ENCODE measurements around the gene TGFBR3.
"Not testable (repeated sequence)": the region's sequence is repeated elsewhere in the genome, so short reads cannot be mapped to it uniquely, and the experiment has no call there.

The TGFBR3 gene

DNA sequence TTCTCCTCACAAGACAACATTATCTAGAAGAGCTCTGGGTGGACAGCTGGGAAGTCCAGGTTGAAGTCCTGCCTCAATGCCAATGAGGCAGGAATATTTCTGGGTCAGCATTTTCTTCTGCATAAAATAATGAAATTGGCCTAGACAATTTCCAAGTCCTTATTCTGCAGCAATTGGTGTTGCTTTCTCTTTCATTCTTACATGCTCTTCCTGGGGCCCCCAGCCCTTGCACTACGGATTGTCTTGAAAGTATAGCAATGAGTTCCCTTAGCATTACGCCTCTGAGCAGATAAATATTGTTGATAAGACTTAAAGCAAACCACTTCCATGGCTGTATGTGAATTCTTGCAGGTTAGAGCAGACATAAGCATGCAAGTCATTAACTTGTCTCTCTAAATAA lies 188.5 kb downstream of the TGFBR3 start:
- DNase-seq (ENCODE audit: low read depth in 2 of 3, low spot score in 2 of 3), result no peak

DNA sequence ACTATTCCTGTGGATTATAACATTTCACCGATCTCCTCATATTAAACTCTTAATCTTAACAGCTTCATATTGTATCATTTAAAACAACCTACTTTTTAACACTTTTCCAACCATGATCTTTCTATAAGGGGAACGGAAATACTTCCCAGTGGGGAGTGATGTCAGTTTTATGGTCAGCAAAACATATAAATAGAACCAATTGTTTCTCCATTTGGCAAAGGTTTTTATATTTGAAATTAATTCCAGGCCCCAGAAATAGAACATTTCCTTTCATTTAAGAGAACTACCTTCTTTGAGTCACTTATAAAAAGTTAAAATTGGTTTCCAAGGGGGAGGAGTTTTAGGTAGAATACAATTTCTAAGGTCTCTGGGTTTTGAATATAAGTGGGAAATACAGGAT lies 189.6 kb downstream of the TGFBR3 start:
- no peak for DNase-seq (ENCODE audit: low read depth in 2 of 3, low spot score in 2 of 3)

DNA sequence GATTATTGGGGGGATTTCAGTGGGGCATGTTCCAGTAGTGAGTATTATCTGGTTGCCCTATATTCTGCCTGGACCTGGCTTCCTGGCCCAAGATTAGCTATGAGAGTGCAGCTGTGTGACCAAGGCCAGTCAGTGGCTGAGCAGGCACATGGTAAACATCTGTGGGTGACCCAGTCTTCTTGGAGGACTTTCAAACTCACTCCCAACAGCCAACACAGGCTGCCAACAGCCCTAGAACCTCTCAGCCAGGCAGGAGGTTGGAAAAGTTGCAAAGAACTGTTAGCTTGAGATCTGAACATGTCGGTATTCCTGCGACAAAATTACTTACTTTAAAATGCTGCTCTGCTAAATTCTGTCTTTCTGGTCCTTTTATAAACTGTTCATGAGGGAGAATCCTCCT lies 192.4 kb downstream of the TGFBR3 start:
- DNase-seq (ENCODE audit: low read depth in 2 of 3, low spot score in 2 of 3), result no peak

DNA sequence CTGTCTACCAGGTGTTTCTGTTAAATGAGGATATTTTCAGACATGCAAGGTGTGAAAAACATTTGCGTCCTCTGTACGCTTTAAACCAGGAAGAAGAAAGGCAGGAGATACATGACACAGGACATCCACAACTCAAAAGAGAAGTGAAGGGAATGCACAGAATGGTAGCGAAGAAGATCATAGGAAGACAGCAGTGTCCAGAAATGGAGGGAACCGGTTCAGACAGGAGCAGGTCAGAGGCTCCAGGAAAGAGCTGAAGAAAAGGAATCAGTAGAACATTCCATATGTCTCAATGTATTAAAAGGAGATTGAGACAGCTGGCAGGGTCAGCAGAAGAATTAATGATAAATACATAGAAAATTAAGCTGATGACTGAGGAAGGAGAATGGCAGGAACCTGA lies 194.4 kb downstream of the TGFBR3 start:
- DNase-seq (ENCODE audit: low read depth in 2 of 3, low spot score in 2 of 3), result no peak

DNA sequence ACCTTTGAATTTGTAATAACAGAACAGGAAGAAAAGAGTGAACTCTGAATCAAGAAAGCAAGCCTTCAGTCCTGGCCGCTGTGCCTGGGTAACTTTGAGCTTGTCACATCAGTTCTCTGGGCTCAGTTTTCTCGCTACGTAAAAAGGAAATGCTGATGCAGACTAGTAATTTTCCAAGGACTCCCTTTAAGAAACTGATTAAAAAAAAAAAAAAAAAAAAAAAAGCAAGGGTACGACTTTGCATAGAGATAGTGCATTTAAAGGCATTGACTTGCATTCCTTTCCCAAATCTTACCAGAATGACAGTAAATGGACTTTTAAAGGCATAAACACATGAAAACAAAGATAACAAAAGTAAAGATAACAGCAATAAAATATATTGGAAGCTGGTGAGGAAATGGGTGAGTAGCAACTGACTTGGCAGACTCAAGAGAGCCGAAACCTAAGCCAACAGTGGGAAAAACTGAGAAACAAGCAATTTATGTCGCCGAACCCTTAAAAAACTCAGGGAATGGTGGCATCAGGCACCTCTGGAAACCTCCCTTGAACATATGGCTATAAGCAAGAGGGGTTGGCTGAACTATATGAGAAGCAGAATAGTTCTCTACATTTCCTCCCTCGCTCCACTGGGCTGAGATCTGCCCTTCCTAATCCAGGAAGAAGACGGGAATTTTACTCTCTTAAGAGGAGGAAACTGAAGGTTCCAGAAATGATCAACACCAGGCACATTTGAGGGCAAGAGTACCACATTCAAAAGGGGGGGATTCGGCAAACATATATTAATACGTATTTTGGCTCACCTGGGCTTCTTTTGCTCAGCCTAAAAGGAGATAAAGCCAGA lies 196.1 kb downstream of the TGFBR3 start:
- DNase-seq (ENCODE audit: low read depth in 2 of 3, low spot score in 2 of 3), result no peak

DNA sequence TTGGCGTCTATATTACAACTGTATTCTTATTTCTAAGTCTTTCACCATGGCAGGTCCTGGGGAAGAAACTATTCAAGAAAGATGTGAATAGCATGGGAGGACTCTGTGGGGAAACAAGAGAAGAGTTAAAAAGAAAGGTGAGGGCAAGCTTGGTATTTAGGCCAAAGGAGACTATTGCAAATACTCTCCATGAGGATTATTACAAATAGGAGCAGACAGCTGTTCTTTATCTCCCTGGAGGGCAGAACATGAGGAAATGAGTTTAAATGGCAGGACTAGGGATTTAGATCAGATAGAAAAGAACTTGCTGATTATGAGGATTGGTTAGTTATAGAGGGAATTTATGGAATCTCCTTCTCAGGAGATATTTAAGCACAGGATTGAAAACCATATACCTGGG lies 198.5 kb downstream of the TGFBR3 start:
- no peak for DNase-seq (ENCODE audit: low read depth in 2 of 3, low spot score in 2 of 3)

DNA sequence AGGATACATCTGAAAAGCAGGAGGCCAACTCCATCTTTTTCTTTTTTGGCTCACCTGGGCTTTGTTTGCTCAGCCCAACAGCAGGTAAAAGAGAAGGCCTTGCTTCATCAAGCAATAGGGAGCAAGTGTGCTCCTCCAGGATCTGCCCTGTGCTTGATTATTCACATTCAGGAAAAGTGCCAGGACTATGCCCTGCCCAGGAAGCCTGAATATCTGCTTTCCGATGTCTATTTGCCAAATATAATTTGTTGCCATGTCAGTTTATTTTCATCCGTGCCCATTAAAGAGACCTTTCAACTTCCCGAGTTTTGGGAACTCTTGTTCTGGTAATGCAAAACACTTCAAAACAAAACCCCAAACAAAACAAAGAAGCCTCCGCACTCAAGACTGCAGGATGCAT lies 200.0 kb downstream of the TGFBR3 start:
- no peak for DNase-seq (ENCODE audit: low read depth in 2 of 3, low spot score in 2 of 3)

DNA sequence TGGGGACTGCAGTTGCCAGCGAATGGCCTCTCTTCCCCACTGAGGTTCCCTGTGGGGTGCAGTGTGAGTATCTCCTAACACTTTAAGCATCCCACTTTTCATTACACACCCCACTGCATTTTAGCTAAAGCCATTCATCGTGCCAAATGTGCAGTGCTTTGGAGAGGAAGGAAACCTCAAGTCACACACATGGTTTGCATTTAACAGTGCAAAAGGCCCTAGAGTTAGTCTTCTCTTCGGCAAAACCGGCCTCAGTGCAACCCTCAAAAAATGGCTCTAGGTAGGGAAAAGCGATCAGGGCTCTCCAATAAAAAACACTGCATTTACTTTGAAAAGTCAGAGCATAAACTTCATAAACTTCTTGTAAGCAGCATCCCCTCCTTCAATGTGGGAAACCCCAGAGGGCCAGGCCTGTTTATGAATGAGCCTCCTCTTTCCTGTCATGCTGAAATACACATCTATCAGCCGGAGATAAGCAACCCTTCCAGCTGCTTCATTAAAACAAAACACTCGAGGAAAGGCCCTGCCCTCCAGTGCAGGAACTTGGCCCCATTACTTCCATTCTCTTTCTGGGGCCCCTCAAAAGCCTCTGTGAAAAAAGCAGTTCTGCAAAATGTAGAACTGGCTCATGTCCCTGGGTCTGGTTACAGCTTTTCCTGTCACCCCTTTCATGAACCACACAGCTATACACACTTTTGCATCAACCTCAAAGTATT lies 201.3 kb downstream of the TGFBR3 start:
- no peak for DNase-seq (ENCODE audit: low read depth in 2 of 3, low spot score in 2 of 3)

DNA sequence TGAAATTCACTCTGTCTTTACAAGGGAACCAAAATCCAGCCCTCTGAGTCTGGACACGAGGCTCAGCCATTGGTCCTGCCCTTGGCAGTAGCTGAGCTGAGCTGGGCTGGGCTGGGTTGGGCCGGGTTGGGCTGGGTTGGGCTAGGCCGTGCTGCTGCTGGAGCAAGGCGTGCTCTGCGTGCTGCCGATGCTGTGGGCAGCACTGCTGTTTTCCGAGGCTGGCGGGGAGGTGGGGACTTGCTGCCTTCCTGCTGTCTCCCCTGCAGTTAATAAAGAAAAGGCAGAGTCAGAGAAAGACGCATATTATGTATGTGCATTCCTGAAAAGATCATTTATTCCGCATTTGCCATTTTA lies 202.4 kb downstream of the TGFBR3 start:
- DNase-seq (ENCODE audit: low read depth in 2 of 3, low spot score in 2 of 3), result no peak

DNA sequence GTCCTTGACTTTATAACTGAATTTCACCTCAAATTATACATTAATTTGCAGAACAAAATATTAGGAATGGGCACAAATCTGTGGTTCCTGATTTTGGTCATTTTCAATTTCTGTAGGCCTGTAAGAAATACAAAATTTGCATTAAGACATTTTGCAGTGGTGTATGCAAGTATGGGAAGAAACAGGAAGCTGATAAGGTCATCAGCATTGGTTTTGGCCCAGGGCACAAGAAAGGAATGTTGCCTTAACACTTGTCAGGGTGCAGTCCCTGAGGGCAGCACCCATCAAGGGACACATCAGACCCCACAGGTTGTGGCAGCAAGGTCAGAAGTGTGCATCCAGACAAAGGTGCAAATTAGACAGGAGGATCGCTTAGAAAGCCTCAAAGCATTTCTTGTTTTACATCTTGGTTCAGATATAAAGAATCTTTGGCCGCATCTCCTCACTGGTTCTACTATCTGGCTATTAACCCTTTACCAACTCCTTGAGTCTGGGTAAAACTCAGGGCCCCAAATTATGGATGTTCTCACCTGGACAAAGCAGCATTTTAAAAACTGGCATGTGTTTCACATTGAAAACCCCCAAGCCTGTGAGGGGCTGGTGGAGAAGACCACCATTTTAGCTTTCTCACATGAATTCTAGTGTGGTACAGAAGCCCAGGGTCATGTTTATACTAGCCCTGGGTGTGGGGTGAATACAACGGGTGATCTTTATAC lies 202.9 kb downstream of the TGFBR3 start:
- DNase-seq (ENCODE audit: low read depth in 2 of 3, low spot score in 2 of 3), result no peak

DNA sequence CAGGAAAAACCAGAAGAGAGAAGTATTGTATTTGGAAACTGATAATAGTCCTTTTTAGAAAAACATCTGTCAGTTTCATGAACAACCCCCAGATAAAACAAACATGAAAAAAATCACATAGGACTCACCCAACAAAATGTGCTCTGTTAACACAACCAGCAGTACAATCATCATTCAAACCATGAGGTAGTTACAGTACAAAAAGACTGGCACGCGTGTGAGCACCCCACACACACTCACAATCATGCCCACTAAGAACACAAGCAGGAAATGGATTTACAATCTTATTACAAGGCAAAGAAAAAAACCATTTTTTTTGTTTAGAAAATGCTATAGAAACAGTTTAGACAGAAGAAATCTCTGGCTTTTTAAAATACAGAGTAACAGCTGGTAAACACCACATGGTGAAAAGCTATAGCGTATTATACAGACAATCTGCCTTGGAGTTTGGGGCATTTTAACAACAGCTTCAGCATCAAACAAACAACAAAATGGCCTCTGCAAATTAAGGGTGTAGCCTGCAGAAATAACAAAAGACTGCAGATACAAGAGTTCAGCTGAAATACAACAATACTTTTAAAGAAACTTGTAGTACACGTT lies 205.3 kb downstream of the TGFBR3 start:
- DNase-seq (ENCODE audit: low read depth in 2 of 3, low spot score in 2 of 3), result no peak

DNA sequence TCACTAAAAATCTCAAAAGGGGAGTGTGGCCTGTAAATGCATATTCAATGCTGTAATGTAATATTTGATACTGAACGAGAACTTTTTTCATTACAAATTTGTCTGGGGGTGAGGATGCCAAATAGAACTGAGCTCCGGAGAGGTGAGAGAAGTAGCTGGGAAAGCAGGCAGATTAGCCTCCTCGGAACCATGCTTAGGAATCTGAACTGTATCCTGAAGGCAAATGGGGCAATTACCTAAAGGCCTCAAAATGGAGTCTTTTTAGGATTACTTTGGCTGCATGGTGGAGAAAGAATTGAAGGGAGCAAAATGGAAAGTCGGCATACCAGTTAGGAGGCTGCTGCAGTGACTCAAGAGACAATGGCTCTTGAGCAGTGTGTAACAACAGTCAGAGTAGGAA lies 206.5 kb downstream of the TGFBR3 start:
- no peak for DNase-seq (ENCODE audit: low read depth in 2 of 3, low spot score in 2 of 3)

DNA sequence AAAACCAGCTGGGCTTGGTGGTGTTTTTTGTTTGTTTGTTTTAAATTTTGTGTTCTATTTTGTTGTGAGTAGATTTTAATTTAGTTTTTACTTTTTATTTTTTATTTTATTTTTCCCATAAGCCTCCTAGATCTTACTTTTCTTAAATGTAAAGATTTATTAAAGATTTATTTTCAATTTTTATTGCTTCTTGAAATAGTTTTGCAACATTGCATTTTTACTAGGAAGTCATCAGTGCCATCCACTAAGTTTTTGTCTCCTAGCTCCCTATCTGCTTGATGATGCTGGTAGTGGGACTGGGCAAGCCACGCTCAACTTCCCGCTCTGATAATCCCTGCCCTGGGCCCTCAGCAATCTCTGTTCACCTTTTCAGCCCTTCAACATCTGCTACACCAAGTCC lies 209.9 kb downstream of the TGFBR3 start:
- DNase-seq (ENCODE audit: low read depth in 2 of 3, low spot score in 2 of 3), result no peak

DNA sequence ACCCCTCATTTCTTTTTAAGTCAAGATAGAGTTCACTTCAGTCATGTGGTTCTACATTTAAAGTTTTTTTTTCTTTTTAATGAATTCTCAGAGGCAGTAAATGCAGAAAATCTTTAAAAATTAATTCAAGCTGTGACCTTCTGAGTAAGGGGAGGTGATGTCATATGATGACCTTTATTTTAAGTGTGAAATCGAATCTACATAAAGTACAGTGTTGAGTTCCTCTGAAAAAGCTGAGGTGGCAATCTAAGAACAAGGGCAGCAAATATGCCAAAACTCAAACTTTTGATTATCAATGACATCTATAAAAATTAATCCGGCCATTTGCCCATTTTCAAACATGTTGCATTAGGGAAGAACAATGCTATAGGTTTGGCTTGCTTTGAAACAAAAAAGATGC lies 211.8 kb downstream of the TGFBR3 start:
- no peak for DNase-seq (ENCODE audit: low read depth in 2 of 3, low spot score in 2 of 3)

DNA sequence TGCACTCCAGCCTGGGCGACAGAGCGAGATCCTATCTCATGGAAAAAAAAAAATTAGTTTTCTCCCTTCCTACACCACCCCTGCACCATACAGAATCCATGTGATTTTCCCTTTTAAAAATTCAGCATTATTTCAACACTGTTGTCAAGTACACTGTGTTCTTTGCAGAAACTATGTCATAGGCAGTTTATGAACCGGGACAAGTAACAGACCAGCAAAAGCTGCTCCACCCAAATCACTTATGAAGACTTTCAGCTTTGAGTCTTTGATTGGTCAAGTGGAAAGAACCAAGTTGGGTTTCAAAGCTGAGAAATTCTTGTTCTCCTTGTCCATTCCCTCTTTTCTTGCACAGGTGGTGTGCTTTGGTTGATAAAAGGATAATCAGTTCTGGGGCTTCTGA lies 212.3 kb downstream of the TGFBR3 start:
- DNase-seq (ENCODE audit: low read depth in 2 of 3, low spot score in 2 of 3), result no peak

DNA sequence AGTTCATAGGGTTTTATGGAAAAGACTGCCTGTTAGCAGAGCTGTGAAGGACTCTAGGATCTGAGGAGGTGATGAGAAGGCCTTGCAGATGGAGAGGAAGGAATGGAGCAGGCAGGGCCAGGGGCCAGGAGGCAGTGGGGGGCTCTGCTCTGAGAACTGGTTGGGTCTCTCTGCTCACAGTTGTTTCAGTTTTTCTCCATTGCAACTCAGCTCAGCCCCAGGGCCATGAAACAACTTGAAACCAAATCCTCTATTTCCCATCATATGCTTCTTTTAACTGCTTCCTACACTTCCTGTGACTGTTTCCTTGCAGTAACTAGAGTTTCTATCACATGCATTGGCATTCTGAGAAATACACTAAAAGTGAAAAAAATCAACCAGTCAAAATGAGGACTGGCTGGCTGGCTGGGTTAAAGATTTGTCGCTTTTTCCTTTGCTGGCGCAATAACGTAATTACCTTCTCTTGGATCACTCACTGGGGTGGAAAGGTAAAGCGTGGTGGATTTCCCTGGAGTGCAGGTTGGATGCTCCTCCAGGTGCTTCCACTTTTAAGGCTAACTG lies 213.3 kb downstream of the TGFBR3 start:
- DNase-seq (ENCODE audit: low read depth in 2 of 3, low spot score in 2 of 3), result no peak

DNA sequence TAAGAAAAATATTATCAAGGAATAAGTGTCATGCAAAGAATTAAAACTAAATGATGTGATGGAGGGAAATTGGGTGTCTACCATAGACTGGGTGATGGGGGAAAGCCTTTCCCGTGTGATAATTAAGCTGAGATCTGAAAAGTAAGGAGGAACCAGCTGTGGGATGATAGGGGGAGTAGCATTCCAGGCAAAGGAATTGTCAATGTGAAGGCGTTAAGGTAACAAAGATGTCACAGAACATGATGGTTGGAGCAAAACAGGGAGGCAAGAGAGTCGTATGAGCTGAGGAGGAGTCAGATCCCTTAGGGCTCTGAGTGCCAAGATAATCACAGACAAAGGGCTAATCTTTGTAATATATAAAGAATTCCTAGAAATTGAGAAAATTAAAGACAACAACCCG lies 215.2 kb downstream of the TGFBR3 start:
- DNase-seq (ENCODE audit: low read depth in 2 of 3, low spot score in 2 of 3), result no peak

DNA sequence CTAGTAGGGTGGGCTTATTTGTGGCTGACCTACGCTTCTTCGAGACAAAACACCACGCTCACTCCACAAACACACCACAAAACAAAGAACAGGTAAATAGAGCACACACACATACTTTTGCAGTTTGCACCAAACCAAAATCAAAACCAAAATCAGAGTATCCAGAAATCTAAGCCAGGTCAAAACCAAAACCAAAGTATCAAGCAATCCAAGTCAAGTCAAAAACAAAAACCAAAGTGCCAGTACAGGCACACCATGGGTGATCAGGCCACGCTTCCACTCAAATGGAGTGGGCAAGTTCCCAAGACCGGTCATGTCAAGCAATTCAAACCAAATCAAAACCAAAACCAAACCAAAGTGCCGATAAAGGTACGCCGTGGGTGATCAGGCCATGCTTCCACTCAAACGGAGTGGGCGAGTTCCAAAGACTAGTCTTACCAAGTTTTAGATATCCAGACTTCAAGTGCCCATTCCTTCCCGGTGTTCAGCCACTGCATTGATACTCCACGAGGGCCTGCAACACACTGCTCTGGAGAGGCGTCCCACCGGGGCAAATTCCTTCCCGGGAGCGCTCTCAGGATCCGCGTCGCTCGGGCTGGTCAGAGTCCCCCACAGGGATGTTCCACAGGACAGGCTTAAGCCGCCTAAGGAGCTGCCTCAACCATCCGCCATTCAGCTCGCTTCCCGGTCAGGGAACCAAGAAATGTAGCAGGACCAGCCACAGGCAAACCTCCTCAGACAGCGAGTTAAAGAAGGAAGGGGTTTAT lies 216.2 kb downstream of the TGFBR3 start:
- no peak for DNase-seq (ENCODE audit: low read depth in 2 of 3, low spot score in 2 of 3)

DNA sequence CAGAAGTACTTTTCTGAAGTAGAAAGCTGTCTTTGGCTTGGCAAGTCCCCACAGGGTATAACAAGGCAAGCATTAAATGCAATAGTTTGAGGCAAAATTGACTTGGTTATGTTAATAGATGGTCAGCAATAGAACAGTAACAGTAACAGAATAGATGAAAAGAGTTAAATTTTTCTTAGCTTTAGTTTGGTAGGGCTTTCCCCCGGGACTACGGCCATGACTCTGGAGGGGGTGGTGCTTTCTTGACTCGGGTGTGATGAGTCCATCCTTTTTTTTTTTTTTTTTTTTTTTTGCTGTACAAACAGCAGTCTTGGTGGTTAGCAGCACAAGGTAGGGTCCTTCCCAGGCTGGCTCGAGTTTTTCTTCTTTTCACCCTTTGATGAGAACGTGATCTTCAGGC lies 219.3 kb downstream of the TGFBR3 start:
- DNase-seq (ENCODE audit: low read depth in 2 of 3, low spot score in 2 of 3), result not testable (repeated sequence)

DNA sequence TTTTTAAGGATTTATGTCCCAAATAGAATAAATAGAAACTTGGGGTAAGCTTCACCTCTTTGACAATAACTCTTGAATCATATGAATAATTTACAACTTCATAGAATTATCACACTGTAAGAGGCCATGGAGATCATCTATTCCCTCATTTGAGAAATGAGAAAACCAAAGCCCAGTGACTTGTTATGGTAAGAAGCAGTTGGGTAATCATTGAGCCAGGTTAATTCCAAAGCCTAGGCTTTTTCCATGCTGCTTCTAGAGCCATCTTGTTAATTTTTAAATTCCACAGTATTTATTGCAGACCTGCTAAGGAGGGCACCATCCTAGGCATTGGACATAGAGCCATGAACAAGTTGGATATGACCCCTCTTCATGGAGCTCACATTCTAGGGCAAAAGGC lies 224.8 kb downstream of the TGFBR3 start:
- no peak for DNase-seq (ENCODE audit: low read depth in 2 of 3, low spot score in 2 of 3)

DNA sequence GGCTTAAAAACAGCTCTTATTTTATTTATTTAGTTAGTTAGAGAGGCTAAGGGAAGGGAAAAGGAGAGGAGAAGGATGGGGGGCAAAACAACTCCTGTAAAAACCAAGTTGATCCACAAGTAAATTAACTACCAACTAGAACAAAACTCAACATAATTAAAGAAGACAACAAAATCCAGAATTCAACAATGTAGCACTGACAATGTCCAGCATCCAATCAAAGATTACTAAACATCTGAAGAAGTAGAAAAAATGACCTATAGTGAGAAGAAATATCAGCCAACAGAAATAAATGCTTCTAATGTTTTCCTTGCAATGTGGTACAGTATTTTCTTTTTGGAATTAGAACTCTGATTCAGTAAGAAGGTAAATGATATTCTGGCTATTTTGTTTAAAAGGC lies 225.2 kb downstream of the TGFBR3 start:
- DNase-seq (ENCODE audit: low read depth in 2 of 3, low spot score in 2 of 3), result no peak
